NCI-H2196 (cell line): ENCODE results near the gene MAP4.
"Not testable (repeated sequence)": the region's sequence is repeated elsewhere in the genome, so short reads cannot be mapped to it uniquely, and the experiment has no call there.

Experiments used
- DNase-seq: peaks from one replicate; lab custom pipeline; 2025; ENCODE audit not compliant: unreplicated experiment; lab: John Stamatoyannopoulos, UW

The MAP4 gene

GRCh38 chr3:47847260-47847659, 169.0 kb downstream of the MAP4 start:
- no peak for DNase-seq

- DNase-seq: no peak
Measured at GRCh38 chr3:47846880-47847248, 169.4 kb downstream of the MAP4 start.

GRCh38 chr3:47846186-47846879, 169.9 kb downstream of the MAP4 start:
- DNase-seq: no peak

- DNase-seq: no peak
Measured at GRCh38 chr3:47841786-47842349, 174.3 kb downstream of the MAP4 start.

- no peak for DNase-seq
Measured at GRCh38 chr3:47838503-47838902, 177.7 kb downstream of the MAP4 start.

GRCh38 chr3:47836986-47837385, 179.2 kb downstream of the MAP4 start:
- no peak for DNase-seq

GRCh38 chr3:47829482-47829881, 186.7 kb downstream of the MAP4 start:
- DNase-seq: not testable (repeated sequence)

GRCh38 chr3:47825590-47825989, 190.6 kb downstream of the MAP4 start:
- DNase-seq: no peak

GRCh38 chr3:47824541-47825473, 191.4 kb downstream of the MAP4 start:
- peak; percentile 62 for DNase-seq

- DNase-seq: no peak
Measured at GRCh38 chr3:47817609-47818008, 198.6 kb downstream of the MAP4 start.

GRCh38 chr3:47813551-47814177, 202.6 kb downstream of the MAP4 start:
- DNase-seq: no peak

GRCh38 chr3:47804577-47804976, 211.6 kb downstream of the MAP4 start:
- no peak for DNase-seq

- no peak for DNase-seq
Measured at GRCh38 chr3:47803480-47804025, 212.7 kb downstream of the MAP4 start.

- DNase-seq: peak; percentile 58
Measured at GRCh38 chr3:47802734-47803479, 213.3 kb downstream of the MAP4 start, which contains the start of gene DHX30. TSS of gene DHX30 (plus strand) at chr3:47803138. CDS start at chr3:47810684, 7,546 bp downstream.
